Omental fat pad (tissue), 4 donors: ENCODE measurements around the gene UNKL. TPM values are rescaled to one million over a fixed set of nuclear protein-coding genes. Genes with fewer than 3 reads are reported as not detected.
"Not testable (repeated sequence)": the region's sequence is repeated elsewhere in the genome, so short reads cannot be mapped to it uniquely, and the experiment has no call there.

Experiments
- ATAC-seq: fragments of 150-250 bp; one replicate; pipeline ENCODE4 v1.9.1; 2016; ENCODE audit warnings: mild to moderate bottlenecking, moderate library complexity; ENCODE audit not compliant: low FRiP score
- DNase-seq: peaks from one replicate; pipeline ENCODE4 v3.0.0-alpha.2; 2019; ENCODE audit warnings: low spot score
- total RNA-seq, 4 donors: library from RNA; depleted of rRNA; stranded (reverse); fragments of >200 nt; gene quantifications; one replicate each; pipeline ENCODE4 v1.1.0, GENCODE V29; 2016
- TF ChIP-seq, protein P1 (sequence below), 3 donors: fragments of 450-650 bp; IDR thresholded peaks; one replicate each; pipeline ENCODE4 v1.5.1; 2016 to 2017; ENCODE audit warnings: antibody characterized with exemption in 3 of 3, mild to moderate bottlenecking in 3 of 3, moderate library complexity in 2 of 3

UNKL gene
- total RNA-seq, 4 donors from 2014 or later = 8.6 to 36.9 (median 14.2) TPM

DNA sequence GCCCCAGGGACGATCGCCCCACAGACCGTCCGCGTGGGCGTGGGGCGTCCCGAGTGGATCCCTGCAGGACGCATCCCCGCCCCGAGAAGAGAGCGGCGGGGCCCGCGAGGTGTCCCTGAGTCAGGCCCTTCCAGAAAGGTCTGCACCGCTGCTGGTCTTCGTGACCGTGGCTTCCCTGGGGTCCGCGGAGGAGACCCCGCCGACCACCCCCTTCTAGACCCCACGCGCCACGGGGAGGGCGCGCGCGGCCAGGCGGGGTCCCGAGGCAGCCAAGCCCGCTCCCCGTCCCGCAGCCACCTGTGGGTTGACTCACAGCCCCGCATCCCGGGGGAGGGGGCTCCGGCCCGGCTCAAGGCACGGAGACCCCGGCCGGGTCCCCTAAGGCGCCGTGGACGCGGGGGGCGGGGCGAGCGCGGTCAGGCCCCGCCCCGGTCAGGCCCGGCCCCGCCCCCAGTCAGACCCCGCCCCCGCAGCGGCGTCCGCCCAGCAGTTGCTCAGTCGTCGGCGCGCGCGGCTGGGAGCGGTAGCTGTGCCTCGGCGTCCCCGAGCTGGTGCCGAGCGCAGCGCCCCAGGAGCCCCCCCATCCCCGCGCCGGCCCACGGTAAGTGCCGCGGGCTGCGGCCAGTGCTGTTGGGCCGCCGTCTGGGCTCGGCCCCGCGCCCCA lies 81.2 kb downstream of the UNKL start, which contains the start of gene BAIAP3:
TSS of gene BAIAP3 (plus strand) at position 497 of the 664 bp plus-strand sequence. CDS start 4,905 bp downstream, outside the sequence.
- TF ChIP-seq, protein P1, sequence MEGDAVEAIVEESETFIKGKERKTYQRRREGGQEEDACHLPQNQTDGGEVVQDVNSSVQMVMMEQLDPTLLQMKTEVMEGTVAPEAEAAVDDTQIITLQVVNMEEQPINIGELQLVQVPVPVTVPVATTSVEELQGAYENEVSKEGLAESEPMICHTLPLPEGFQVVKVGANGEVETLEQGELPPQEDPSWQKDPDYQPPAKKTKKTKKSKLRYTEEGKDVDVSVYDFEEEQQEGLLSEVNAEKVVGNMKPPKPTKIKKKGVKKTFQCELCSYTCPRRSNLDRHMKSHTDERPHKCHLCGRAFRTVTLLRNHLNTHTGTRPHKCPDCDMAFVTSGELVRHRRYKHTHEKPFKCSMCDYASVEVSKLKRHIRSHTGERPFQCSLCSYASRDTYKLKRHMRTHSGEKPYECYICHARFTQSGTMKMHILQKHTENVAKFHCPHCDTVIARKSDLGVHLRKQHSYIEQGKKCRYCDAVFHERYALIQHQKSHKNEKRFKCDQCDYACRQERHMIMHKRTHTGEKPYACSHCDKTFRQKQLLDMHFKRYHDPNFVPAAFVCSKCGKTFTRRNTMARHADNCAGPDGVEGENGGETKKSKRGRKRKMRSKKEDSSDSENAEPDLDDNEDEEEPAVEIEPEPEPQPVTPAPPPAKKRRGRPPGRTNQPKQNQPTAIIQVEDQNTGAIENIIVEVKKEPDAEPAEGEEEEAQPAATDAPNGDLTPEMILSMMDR (IDR thresholded peaks at IDR 0.05) = no peak
- ATAC-seq (no peak), DNase-seq (no peak)

DNA sequence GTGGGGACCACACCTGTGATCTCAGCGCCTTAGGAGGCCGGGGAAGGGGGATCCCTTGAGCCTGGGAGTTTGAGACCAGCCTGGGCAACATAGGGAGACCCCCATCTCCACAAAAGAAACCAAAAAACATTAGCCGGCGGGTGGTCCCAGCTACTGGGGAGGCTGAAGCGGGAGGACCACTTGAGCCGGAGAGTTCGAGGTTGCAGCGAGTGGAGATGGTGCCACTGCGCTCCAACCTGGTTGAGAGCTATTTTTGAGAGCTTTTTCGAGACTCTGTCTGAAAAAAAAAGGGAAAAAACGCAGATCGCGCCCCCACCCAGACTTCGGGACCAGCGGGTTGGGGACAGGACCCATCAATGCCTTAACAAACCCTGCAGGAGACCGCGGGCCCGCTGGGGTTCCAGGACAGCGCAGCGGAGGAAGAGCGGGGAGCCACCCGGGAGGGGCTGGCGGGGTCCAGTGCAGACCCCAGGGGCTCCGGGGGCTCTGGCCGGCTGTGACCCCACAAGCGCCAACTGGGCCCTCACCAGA lies 81.8 kb downstream of the UNKL start:
- DNase-seq = no peak
- no peak for ATAC-seq
- TF ChIP-seq, protein P1 (IDR thresholded peaks at IDR 0.05) = no peak

DNA sequence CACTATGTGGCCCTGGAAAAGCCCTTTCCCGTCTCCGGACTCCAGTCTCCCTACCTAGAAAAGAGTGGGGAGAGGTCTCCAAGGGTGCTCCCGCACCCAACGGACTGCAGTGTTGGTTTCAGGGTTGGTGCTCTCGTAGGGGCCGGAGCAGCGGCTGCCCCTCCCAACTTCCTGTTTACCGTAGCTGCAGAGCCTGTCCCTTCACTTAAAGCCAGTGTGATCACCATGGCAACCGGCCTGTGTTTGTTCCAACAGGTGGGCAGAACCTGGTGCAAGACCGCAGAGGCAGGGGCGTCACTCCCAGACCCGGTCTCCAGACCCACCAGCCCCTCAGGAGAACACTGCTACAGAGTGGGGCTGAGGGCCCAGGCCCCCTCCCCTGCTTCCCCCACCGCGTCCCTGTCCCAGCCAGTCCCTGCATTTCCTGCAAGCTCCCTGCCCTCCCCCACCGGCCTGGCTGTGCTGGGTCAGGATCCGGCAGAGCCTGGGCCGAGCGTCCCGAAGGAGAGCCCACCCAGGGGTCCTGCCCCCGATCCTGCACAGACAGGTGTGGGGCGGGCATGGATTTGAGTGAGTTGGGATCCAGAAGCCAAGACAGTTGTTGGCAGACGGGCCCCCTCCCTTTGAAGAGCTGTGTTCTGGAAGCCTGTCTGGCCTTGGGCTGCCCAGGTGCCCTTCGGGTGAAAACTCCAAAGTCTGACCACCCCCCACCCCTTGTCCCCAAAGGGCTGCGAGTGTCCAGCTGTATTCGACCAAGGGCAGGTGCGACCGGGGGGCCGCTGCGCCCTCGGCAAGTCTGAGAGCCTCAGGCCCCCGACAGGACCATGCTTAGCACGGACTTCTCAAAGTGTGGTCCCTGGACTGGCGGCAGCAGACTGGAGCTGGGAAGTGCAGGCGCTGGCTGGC lies 82.5 kb downstream of the UNKL start:
- no peak for ATAC-seq
- TF ChIP-seq, protein P1 (IDR thresholded peaks at IDR 0.05) = no peak
- DNase-seq = no peak

DNA sequence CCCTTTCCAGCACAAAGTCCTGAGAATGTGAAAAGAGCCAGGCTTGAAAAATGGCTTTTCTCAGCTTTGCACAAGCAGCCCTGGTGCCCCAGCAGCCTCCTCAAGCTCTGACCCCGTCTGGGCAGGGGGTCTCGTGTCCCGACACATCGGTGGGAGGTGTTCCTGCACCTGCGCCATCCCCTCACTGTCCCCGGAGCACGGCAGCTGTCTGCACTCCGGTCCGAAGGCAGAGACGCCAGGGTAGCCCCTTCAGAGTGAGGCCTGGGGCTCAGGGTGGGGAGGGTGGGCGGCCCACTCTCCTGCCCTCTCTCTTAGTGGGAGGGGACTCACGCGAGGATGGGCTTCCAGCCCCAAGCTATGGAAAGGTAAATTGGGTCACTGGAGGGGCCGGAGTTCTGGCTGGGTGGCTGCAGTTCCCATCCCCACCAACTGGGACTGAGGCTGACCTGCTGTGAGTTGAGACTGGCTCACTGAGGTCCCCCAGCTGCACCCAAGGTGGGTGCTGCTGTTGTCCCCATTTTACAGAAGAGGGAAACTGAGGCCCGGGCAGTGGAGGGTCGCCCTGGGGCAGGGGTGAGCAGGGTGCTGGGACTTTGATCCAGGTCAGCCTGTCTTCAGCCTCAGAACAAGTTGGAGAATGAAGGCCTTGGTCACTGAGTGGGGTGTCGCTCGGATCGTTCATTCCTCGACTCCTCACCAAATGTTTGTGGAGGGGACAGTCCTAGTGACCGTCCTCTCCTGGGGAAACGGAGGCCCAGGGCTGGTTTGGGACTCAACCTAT lies 83.4 kb downstream of the UNKL start:
- TF ChIP-seq, protein P1 (IDR thresholded peaks at IDR 0.05) = no peak
- ATAC-seq (no peak), DNase-seq (no peak)

DNA sequence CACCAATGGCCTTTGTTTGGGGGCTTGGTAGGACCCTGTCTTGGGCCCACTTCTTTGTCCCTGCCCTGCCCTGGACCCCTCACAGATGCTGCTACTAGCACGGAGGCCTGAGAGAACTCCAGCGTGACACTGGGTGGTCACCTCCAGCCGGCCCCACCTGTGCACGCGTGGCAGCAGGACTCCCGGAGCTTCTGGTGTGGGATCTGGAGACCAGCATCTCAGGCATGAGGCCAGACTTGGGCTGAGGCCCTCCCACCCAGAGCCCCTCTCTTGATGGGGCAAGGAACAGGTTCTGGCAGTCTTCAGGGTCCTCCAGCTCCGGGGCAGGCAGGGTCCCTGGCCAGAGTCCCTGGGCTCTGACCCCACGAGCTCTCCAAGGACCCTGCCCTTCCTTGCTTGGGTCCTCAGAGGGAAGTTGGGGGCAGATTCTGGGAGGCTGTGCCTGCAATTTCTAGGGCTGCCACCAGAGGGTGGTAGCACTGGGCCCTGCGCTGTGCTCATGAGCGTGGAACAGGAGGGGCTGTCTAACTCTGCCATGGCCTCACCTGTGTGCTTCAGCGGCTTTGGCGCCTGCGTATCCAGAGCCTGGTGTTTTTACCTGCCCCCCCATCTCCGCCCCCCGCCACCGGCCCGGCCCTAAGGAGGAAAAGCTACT lies 84.1 kb downstream of the UNKL start:
- ATAC-seq = no peak

DNA sequence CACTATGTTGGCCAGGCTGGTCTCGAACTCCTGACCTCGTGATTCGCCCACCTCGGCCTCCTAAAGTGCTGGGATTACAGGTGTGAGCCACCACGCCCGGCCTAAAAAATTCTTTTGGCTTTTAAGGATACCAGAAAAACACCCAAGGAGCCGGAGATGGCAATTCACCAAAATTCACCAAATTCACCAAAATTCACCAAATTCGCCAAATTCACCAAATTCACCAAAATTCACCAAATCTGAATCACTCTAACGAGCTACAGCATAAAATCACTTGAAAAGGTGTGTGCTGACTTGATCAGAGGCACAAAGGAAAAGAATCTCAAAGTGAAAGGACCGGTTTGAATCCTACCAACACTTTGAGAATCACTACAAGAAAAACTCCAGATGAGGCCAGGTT lies 85.5 kb downstream of the UNKL start:
- not testable (repeated sequence) for DNase-seq, ATAC-seq

More for the DNA sequence above, 84.1 kb downstream of the UNKL start:
- TF ChIP-seq, protein P1 (IDR thresholded peaks at IDR 0.05) = no peak
- no peak for DNase-seq

DNA sequence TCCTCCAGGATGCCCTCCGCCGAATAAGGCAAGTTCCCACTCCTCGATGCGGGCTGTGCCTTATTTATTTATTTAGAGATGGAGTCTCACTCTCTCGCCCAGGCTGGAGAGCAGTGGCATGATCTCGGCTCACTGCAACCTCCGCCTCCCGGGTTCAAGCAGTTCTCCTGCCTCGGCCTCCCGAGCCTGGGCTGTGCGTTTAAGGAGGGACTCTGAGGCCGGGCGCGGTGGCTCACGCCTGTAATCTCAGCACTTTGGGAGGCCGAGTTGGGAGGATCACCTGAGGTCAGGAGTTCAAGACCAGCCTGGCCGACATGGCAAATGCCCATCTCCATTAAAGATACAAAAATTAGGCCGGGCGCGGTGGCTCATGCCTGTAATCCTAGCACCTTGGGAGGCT lies 86.4 kb downstream of the UNKL start:
- not testable (repeated sequence) for ATAC-seq, DNase-seq
